ENCODE measurements around the gene ZNF621.

The ZNF621 gene

DNA sequence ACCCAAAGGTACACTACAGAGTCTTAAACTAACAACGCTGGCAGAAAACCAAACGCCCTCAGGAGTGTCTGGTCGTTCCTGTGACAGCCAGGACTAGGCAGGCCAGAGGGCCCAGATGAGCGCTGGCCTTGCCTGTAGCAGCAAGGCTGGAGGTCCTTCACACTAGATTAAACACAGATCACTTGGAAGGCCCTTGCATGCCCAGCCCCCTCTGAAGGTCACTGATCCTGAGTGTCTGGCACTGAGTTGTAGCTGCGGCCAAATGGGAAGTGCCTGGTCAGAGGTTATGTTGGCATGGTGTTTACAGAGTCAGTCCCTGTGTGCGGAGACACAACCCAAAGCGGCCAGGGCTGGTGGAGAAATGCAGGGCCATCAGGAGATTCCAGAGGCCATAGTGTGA lies 58.9 kb downstream of the ZNF621 start:
- TF ChIP-seq, protein P1, sequence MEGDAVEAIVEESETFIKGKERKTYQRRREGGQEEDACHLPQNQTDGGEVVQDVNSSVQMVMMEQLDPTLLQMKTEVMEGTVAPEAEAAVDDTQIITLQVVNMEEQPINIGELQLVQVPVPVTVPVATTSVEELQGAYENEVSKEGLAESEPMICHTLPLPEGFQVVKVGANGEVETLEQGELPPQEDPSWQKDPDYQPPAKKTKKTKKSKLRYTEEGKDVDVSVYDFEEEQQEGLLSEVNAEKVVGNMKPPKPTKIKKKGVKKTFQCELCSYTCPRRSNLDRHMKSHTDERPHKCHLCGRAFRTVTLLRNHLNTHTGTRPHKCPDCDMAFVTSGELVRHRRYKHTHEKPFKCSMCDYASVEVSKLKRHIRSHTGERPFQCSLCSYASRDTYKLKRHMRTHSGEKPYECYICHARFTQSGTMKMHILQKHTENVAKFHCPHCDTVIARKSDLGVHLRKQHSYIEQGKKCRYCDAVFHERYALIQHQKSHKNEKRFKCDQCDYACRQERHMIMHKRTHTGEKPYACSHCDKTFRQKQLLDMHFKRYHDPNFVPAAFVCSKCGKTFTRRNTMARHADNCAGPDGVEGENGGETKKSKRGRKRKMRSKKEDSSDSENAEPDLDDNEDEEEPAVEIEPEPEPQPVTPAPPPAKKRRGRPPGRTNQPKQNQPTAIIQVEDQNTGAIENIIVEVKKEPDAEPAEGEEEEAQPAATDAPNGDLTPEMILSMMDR (IDR thresholded peaks at IDR 0.05; ENCODE audit: low read depth, low read length), result no peak
- DNase-seq (ENCODE audit: extremely low read depth, low read depth), result no peak

DNA sequence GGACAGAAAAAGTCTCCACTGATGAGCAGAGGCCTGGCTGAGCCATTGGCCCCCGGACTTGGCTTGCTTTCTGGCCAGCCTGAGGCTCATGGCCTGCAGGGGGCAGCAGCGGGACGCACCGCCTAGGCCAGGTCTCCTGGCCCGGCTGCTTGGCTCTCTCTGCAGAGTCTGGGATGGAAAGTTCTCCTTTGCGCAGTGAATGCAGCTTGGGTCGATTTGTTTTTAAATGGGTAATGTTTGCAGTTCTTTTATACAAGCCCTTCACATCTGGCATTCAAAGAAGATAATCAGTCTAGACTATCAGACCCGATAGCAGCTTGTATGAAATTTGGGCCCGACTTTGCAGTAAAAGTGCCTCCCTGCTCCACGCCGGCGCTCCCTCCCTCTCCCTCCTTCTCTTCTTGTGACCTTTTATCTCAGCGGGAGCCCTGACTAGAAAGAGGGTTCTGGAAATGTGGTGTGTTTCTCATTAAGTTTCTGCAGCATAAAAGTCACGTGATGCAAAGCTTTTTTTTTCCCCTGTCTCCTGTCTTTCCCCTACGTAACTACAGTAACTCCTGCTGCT lies 59.9 kb downstream of the ZNF621 start:
- DNase-seq (ENCODE audit: extremely low read depth, low read depth), result peak; percentile 48
- TF ChIP-seq, protein P1 (IDR thresholded peaks at IDR 0.05; ENCODE audit: low read depth, low read length), result no peak; the same call in none of the 2 replicates

DNA sequence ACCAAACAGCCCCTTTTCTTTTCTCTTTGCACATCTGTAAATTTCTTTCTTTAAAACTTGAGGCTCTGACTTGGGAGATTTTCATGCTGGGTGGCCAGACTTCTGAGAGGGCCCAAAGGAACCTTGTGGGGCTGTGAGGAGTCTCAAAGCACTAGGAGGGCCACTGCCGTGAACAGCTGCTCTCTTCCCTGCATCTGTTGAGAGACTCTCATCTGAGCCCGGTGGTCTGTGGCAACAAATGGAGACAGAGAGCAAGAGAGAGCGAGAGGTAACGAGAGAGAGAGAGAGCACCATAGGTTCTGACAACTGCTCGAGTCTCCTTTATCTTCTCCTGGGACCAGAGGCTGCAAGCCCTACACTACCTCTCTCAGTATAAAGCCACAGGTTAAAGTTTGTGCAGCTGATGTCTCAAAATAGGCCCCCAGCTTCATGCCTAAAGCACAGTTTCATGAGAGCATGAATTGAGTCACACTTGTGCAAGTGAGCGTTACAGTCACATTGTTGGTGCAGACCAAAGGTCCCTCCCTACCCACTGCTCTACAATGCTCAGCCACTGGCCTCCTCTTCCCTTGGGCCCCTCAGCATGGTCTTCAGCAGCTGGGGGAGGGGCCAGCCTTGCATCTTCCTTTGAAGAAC lies 60.7 kb downstream of the ZNF621 start:
- TF ChIP-seq, protein P1 (IDR thresholded peaks at IDR 0.05; ENCODE audit: low read depth, low read length), result no peak
- no peak for DNase-seq (ENCODE audit: extremely low read depth, low read depth)

DNA sequence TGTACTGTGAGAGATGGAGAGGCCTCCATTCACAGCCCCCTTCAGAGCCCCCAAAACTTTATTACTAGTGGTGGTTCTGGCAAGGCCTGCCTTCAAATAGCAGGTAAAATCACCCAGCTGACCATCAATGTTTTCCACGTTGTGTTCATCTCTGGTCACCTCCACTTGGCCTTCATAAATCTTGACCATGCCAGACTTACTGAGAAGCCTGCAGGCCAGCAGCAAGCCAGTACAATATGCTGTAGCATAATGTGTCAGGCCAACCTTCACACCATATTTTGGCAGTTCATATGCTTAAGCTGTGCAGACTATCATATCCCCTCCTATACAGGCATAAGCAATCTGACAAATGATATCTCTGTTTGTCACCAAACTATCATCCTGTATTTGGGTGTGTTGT lies 62.1 kb downstream of the ZNF621 start:
- no peak for DNase-seq (ENCODE audit: extremely low read depth, low read depth)
- TF ChIP-seq, protein P1 (IDR thresholded peaks at IDR 0.05; ENCODE audit: low read depth, low read length), result no peak

DNA sequence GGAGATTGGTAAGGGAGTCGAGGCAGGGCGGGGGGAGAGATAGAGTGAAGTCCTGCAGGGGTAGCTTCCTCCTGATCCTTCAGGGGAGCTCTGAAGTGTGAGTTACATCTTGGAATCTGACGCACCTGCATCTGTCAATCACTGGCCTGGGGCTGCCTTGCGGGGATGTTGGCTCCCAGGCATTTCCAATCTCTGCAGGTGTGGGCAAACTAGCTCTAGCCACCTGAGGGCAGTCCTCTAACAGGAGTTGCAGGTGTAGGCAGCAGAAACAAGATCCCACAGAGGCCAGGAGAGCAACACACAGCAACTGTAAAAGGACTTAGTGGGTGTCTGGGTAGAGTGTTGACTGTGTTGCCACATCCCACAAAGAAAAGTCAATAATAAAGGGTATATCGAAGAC lies 63.6 kb downstream of the ZNF621 start:
- TF ChIP-seq, protein P1 (IDR thresholded peaks at IDR 0.05; ENCODE audit: low read depth, low read length), result no peak
- DNase-seq (ENCODE audit: extremely low read depth, low read depth), result no peak
